DMS 273 treated with DMSO at 0.1 percent for 48 hours (cell line): ENCODE measurements around the gene SLC29A3.
"Not testable (repeated sequence)": the region's sequence is repeated elsewhere in the genome, so short reads cannot be mapped to it uniquely, and the experiment has no call there.

Experiments used
- DNase-seq: peaks from one replicate; lab custom pipeline; 2025; lab: John Stamatoyannopoulos, UW

The SLC29A3 gene

GRCh38 chr10:71347587-71348395, 28.7 kb downstream of the SLC29A3 start:
- no peak for DNase-seq

- no peak for DNase-seq
Measured at GRCh38 chr10:71348850-71349249, 29.8 kb downstream of the SLC29A3 start.

GRCh38 chr10:71349406-71349805, 30.3 kb downstream of the SLC29A3 start:
- DNase-seq: no peak

GRCh38 chr10:71351087-71351486, 32.0 kb downstream of the SLC29A3 start:
- no peak for DNase-seq

GRCh38 chr10:71351628-71352319, 32.7 kb downstream of the SLC29A3 start:
- no peak for DNase-seq

GRCh38 chr10:71353639-71354038, 34.6 kb downstream of the SLC29A3 start:
- no peak for DNase-seq

GRCh38 chr10:71354776-71355175, 35.7 kb downstream of the SLC29A3 start:
- DNase-seq: no peak

- no peak for DNase-seq
Measured at GRCh38 chr10:71355886-71356285, 36.8 kb downstream of the SLC29A3 start.

- DNase-seq: no peak
Measured at GRCh38 chr10:71357792-71358265, 38.8 kb downstream of the SLC29A3 start.

- DNase-seq: no peak
Measured at GRCh38 chr10:71358277-71358676, 39.2 kb downstream of the SLC29A3 start.

GRCh38 chr10:71358906-71359305, 39.8 kb downstream of the SLC29A3 start:
- DNase-seq: not testable (repeated sequence)

- DNase-seq: no peak
Measured at GRCh38 chr10:71359364-71360046, 40.4 kb downstream of the SLC29A3 start.

- DNase-seq: no peak
Measured at GRCh38 chr10:71360735-71361134, 41.7 kb downstream of the SLC29A3 start.

- DNase-seq: no peak
Measured at GRCh38 chr10:71361581-71361980, 42.5 kb downstream of the SLC29A3 start.

GRCh38 chr10:71362141-71362540, 43.1 kb downstream of the SLC29A3 start:
- DNase-seq: no peak

GRCh38 chr10:71363936-71364335, 44.9 kb downstream of the SLC29A3 start:
- no peak for DNase-seq

GRCh38 chr10:71365366-71365765, 46.3 kb downstream of the SLC29A3 start:
- no peak for DNase-seq

GRCh38 chr10:71366690-71367089, 47.6 kb downstream of the SLC29A3 start:
- no peak for DNase-seq

- no peak for DNase-seq
Measured at GRCh38 chr10:71367271-71367670, 48.2 kb downstream of the SLC29A3 start.

GRCh38 chr10:71368176-71368575, 49.1 kb downstream of the SLC29A3 start:
- DNase-seq: no peak

- no peak for DNase-seq
Measured at GRCh38 chr10:71368643-71369042, 49.6 kb downstream of the SLC29A3 start.

- DNase-seq: no peak
Measured at GRCh38 chr10:71369602-71370001, 50.5 kb downstream of the SLC29A3 start.

GRCh38 chr10:71370031-71370430, 51.0 kb downstream of the SLC29A3 start:
- DNase-seq: no peak
